CD4-positive, alpha-beta T cell treated with Interleukin-21 for 1 hour (primary cell): ENCODE measurements around the gene PBX4.
A peak's percentile ranks its signal among the peaks of the same experiment; 100 is the strongest.

ENCODE experiments used
- DNase-seq: peaks from one replicate; pipeline ENCODE4 v3.0.0-alpha.2; 2020

Gene PBX4

DNA sequence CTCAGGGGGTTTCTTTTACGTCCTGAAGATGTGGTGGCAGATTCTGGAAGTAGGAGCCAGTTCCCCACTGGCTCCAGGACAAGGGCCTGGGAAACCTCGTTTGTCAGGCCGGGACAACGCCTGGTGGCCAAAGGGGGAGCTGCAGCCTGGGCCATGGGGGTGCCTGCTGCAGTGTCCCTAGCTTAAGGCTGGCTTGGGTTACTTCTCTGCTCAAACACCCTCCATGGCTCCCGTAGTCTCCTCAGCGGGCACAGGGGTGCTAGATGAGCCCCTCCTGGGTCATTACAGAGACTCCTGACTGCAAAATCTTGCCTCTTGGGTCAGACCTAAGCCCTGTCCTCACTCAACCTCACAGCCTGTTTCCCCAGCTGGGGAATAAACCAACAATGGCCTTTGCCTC is 65.7 kb downstream of the PBX4 start:
- peak; percentile 37 for DNase-seq

DNA sequence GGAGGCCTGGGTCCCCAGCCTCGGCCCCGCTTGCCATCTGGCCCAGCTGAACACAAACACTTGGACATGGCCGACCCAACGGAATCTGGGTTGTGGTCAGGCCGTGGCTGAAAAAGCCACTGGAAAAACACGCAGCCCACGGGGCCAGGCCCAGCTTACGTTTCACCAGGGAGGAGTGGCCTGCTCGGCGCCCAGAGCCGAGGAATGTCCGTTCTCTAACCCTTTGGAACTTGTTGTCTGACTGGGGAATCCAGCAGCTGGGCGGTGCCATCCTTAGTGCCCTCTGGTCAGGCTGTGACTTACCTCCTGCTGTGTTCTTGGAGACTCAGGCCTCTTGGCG is 66.7 kb downstream of the PBX4 start:
- no peak for DNase-seq

- no peak for DNase-seq
Observed at GRCh38 chr19:19550972-19551852, 67.3 kb downstream of the PBX4 start.

DNA sequence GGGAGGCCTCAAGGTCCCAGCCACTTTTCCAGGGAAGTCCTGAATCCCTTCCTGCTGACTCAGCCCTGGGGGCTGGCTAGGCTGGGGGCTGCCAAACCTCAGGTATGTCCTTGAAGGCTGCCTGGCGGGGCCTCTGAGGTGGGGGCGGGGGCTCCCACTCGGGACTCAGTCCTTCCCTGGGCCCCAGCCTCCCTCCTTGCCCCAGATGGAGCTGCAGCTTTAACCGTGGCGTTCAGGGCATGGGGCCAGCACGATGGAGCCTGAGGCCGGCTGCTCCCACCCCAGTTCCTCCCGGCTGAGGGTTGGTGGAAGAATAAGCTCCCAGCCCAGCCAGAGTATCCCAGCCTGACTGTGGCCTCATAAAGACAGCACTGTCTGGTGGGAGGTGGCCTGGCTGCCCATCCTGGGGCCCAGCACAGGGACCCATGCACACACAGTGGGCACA is 68.0 kb downstream of the PBX4 start:
- no peak for DNase-seq

- DNase-seq = no peak
Observed at GRCh38 chr19:19549804-19550464, 68.6 kb downstream of the PBX4 start.

- DNase-seq = no peak
Observed at GRCh38 chr19:19548915-19549759, 69.3 kb downstream of the PBX4 start.

DNA sequence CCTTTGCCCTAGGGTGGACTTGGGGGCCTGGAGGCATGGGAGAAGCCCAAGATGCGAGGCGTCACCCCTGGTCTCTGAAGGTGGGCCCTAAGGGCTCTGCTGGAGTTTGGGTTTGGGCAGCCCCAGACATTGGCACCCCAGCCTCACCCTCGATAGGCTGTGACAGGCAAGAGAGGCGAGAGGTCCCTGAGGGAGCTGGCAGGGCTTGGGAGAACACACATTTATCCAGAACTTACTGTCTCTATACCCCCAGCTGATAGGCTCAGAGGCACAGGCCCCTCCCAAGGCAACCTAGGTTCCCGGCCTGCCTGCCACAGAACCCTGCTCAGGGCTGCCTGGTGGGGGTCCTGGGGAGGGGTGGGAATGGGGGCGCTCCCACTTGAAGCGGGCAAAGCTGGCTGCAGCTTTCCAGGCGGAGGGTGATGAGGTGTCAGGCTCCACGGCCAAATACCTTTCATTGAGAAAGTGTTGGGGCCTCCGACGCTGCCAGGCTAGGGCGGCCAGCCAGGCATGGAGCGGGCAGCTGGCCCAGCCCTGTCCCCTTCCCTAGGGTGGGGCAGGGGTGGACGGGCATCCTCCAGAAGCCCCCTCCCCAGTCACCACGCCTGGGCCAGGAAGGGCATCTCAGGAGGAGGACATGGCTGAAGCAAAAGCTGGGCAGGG is 70.7 kb downstream of the PBX4 start:
- no peak for DNase-seq

- DNase-seq = no peak
Observed at GRCh38 chr19:19546751-19547162, 71.7 kb downstream of the PBX4 start.

- DNase-seq = no peak
Observed at GRCh38 chr19:19545707-19546106, 72.8 kb downstream of the PBX4 start.

DNA sequence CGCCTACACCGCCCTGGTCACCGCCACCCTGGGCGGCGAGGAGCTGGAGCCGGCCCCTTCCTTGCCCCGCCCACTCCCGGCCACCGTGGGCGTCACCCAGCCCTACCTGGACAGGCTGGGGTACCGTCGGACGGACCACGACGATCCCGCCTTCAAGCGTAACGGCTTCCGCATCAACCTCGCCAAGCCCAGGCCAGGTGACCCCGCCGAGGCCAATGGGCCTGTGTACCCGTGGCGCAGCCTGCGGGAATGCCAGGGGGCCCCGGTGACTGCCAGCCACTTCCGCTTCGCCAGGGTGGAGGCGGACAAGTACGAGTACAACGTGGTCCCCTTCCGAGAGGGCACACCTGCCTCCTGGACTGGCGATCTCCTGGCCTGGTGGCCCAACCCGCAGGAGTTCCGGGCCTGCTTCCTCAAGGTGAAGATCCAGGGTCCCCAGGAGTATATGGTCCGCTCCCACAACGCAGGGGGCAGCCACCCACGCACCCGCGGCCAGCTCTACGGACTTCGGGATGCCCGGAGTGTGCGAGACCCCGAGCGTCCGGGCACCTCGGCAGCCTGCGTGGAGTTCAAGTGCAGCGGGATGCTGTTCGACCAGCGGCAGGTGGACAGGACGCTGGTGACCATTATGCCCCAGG is 73.4 kb downstream of the PBX4 start:
- DNase-seq = no peak

- DNase-seq = no peak
Observed at GRCh38 chr19:19544257-19544953, 74.1 kb downstream of the PBX4 start.

DNA sequence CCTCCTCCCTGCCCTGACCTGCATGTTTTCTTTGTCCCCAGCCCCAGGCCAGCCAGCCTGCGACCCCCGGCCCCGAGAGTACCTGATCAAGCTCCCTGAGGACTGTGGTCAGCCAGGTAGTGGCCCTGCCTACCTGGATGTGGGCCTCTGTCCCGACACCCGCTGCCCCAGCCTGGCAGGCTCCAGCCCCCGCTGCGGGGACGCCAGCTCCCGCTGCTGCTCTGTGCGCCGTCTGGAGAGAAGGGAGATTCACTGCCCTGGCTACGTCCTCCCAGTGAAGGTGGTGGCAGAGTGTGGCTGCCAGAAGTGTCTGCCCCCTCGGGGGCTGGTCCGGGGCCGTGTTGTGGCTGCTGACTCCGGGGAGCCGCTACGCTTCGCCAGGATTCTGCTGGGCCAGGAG is 74.8 kb downstream of the PBX4 start:
- no peak for DNase-seq

DNA sequence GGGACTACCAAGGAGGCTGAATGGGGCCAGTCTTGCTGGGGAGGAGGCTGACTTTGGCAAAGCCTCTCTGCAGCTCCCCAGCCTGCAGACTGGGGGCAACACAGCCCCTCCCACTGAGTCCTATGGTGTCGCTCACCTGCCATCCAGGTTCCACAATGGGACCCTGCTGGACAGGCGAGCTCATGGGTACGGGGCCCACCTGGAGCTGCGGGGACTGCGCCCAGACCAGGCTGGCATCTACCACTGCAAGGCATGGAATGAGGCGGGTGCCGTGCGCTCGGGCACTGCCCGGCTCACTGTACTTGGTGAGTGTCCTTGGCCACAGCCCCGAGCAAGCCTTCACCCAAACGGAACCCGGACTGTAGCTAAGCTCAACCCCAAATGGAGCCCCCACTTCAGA is 75.4 kb downstream of the PBX4 start:
- DNase-seq = no peak

DNA sequence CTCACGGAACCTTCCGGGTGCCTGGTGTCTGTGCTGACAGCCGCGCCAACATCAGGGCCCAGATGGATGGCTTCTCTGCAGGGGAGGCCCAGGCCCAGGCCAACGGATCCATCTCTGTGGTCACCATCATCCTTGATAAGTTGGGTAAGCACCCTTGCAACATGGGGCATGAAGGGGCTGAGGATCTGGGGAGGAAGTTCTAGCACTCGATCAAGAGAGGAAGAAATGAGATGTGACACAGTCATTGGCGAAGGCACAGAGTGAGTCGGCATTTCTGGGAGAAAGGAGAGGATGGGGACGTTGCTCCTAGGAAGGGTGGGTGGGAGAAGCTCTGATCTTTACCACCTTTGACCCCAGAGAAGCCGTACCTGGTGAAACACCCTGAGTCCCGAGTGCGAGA is 76.0 kb downstream of the PBX4 start:
- DNase-seq = no peak

- no peak for DNase-seq
Observed at GRCh38 chr19:19541616-19542015, 76.9 kb downstream of the PBX4 start.

DNA sequence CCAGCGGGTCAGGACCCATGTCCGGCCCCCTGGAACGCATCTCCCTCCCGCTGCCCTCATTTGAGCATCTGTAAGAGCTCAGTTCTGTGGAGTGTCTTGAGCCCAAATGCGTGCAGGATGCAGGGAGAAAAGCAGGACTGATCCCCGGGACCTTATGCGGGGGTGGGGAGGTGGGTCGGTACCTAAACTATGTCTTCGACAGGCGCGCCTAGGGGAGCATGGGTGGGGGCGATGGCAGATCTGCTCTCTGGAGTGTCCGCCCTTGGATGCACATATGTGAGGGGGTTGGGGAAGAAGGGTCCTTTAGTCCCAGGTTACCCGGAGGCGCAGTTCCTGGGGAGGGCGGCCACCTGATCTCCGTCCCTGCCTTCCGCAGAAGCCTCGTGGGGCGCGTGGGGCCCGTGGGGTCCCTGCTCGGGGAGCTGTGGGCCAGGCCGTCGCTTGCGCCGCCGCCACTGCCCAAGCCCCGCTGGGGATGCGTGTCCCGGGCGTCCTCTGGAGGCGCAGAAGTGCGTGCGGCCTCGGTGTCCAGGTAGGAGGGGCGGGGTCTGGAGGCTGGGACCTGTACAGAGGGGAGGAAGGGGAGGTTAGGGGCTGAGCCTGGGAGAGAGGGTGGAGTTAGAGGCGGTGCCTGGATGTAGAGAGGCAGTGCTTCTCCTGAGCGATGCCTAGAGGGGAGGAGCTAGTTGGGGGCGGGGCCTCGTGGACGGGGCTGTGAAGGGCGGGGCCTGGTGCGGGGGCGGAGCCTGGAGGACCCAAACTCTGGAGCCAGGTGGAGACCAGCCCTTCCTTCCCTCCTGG is 77.6 kb downstream of the PBX4 start:
- peak; percentile 85 for DNase-seq

DNA sequence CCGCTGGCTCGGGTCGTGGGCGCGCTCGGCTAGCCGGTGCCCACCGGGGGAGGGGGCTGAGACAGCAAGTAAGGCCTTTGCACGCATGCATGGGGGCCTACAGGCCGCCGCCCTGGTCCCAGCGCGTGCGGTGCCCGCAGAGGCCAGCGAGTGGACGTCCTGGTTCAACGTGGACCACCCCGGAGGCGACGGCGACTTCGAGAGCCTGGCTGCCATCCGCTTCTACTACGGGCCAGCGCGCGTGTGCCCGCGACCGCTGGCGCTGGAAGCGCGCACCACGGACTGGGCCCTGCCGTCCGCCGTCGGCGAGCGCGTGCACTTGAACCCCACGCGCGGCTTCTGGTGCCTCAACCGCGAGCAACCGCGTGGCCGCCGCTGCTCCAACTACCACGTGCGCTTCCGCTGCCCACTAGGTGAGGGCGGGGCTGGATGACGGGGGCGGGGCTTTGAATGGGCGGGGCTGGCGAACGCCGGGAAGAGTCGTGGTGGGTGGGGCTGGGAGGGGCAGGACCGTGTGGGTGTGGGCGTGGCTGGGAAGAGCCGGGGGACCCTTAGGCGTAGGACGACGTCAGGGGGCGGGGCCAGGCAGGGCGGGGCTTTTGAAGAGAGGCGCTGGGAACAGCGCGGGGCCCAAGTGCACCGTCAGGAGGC is 78.3 kb downstream of the PBX4 start:
- DNase-seq = peak; percentile 81

- DNase-seq = no peak
Observed at GRCh38 chr19:19539698-19540063, 78.8 kb downstream of the PBX4 start.

GRCh38 chr19:19538785-19539166 is 79.7 kb downstream of the PBX4 start:
- no peak for DNase-seq

- peak; percentile 40 for DNase-seq
Observed at GRCh38 chr19:19538061-19538784, 80.3 kb downstream of the PBX4 start, which contains the start of gene CILP2. CILP2 (plus strand) TSS chr19:19538265; CDS start chr19:19538350, 85 bp downstream.
